Measurements from ENCODE around the gene SLC4A4. TPM values are rescaled to one million over a fixed set of nuclear protein-coding genes. Genes with fewer than 3 reads are reported as not detected.

The SLC4A4 gene
- total RNA-seq, 1 experiment from 2014 or later: 1.1 TPM

- POLR2A ChIA-PET: no interaction called here
- H3K9me3 Mint-ChIP-seq: peaks cover 49% of the 10 kb centered on the region
- TF ChIP-seq GABPB1 (CRISPR knock-in tag; IDR thresholded peaks at IDR 0.05) (no peak), ZNF317 (CRISPR knock-in tag; IDR thresholded peaks at IDR 0.05; ENCODE audit: borderline replicate concordance, low read depth) (no peak), FOXJ3 (CRISPR knock-in tag; IDR thresholded peaks at IDR 0.05; ENCODE audit: borderline replicate concordance) (no peak), TCF7 (CRISPR knock-in tag; IDR thresholded peaks at IDR 0.05; ENCODE audit: low read depth) (no peak), ZNF232 (CRISPR knock-in tag; IDR thresholded peaks at IDR 0.05) (no peak), PREB (CRISPR knock-in tag; IDR thresholded peaks at IDR 0.05; ENCODE audit: borderline replicate concordance) (no peak)
- CTCF ChIA-PET: no interaction called here
- ATAC-seq (no peak), DNase-seq (ENCODE audit: low spot score) (no peak)
- peaks cover 26% of the 10 kb centered on the region for H3K36me3 Mint-ChIP-seq
- no peak overlapping the region for H3K4me3 Mint-ChIP-seq
- H3K27ac Mint-ChIP-seq: no peak overlapping the region
- peaks cover 5% of the 10 kb centered on the region for H3K4me1 Mint-ChIP-seq
- H3K27me3 Mint-ChIP-seq (ENCODE audit: low read depth): no peaks in the 10 kb centered on the region
Observed at GRCh38 chr4:71616168-71616811, 277.5 kb downstream of the SLC4A4 start.
